Measurements from ENCODE around the gene GCAT.

The GCAT gene

GRCh38 chr22:37848587-37849088, 40.9 kb downstream of the GCAT start:
- DNase-seq = no peak

- peak; percentile 81 for DNase-seq
Measured at GRCh38 chr22:37849089-37849751, 41.5 kb downstream of the GCAT start, which contains the start of gene EIF3L. TSS of gene EIF3L (plus strand) at chr22:37849419. CDS start at chr22:37849450, 31 bp downstream.

GRCh38 chr22:37850801-37851200, 43.1 kb downstream of the GCAT start:
- no peak for DNase-seq

GRCh38 chr22:37852418-37852817, 44.7 kb downstream of the GCAT start:
- no peak for DNase-seq

- DNase-seq = no peak
Measured at GRCh38 chr22:37854946-37855345, 47.2 kb downstream of the GCAT start.

- DNase-seq = no peak
Measured at GRCh38 chr22:37855462-37855861, 47.7 kb downstream of the GCAT start.

- no peak for DNase-seq
Measured at GRCh38 chr22:37860796-37861421, 53.2 kb downstream of the GCAT start.

GRCh38 chr22:37862570-37863325, 55.0 kb downstream of the GCAT start:
- DNase-seq = no peak

GRCh38 chr22:37865510-37865909, 57.8 kb downstream of the GCAT start:
- DNase-seq = no peak

Data from KG1 (cell line).